IPS-18c (cell line): ENCODE measurements around the gene TFCP2L1.
"Not testable (repeated sequence)": the region's sequence is repeated elsewhere in the genome, so short reads cannot be mapped to it uniquely, and the experiment has no call there.

Experiments used
- H3K4me3 ChIP-seq: 2 replicates; pipeline ENCODE4 v1.7.0; 2013; ENCODE audit warnings: low read depth, mild to moderate bottlenecking, low read length, moderate library complexity; ENCODE audit not compliant: insufficient read depth
- H3K9me3 ChIP-seq: one replicate; pipeline ENCODE4 v1.6.1; 2013; ENCODE audit warnings: mild to moderate bottlenecking, low read length, moderate library complexity; ENCODE audit not compliant: control insufficient read depth, insufficient read depth

Gene TFCP2L1

DNA sequence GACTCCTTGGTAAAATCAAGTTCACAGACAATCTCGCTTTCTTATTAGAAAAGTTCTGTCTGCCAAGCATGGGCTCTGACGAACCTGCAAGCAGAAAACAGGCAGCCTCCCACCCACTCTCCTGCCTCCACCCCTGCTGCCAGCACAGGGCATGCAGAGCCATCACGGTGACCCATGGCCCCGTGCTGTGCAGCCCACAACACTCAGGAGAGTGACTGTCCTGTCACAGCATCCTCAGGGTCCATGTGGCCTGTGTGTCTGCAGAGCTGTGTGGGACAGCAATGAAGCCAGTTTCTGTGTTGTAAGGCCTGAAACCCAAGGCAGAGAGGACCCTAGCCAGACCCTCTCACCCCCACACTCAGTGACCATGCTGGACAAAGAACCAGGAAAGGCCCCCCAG is 46.2 kb downstream of the TFCP2L1 start:
- H3K9me3 ChIP-seq = no peaks in the 10 kb centered on the region
- no peak overlapping the region for H3K4me3 ChIP-seq

GRCh38 chr2:121237980-121238665 is 46.9 kb downstream of the TFCP2L1 start:
- no peaks in the 10 kb centered on the region for H3K9me3 ChIP-seq
- H3K4me3 ChIP-seq = no peak overlapping the region

DNA sequence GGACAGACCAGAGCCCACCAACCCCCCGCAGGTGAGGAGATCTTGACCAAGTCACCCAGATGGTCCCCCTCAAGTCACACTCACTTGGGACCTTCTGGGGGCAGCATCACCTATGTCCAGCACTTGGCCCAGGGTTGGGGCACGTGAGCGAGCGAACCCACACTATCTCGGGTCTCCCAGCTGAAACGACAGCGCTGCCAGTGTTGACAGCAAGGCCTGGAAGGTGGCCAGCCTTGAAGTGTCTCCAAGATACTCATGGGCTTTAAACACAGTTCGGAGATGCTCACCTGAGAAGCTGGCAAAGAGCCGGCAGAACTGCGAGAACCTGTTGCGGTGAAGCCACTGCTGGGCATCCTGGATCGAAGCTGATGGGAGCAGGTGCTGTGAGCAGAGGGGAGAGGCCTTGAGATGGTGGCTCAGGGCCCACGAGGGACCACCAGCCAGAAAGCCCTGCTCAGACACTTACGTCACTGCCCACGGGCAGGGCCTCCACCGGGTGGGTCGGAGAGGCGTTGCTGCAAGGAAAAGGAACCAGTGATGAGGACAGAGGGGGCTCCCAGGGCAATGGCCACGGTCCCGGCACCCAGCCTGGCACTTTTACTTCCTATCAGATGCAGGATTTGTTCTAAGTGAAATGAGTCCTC is 47.5 kb downstream of the TFCP2L1 start:
- Histone ChIP-seq H3K4me3 (no peak overlapping the region), H3K9me3 (no peaks in the 10 kb centered on the region)

DNA sequence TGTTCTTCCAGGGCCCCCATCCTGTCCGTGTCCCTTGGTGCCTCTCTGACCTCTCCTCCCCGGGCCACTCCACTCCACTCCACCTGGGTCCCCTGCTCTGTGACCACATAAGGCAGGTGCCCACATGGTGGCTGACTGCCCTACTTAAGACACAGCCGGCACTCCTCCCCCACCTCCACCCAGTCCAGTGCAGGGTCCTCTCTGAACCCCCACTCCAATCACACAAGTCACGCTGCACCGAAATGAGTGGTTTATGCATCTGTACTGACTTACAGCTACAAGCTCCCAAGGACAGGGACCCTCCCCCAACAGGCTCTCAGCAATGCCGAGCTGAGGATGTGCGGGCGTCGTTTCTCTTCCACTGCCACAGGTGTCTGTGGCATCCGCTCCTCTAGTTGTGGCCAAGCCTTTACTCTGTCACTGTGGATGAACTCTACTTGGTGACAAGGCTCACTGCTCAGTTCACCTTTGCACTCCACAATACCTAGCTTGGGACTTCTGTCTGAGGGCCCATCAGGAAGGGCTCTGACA is 48.3 kb downstream of the TFCP2L1 start:
- Histone ChIP-seq H3K9me3 (no peaks in the 10 kb centered on the region), H3K4me3 (no peak overlapping the region)

DNA sequence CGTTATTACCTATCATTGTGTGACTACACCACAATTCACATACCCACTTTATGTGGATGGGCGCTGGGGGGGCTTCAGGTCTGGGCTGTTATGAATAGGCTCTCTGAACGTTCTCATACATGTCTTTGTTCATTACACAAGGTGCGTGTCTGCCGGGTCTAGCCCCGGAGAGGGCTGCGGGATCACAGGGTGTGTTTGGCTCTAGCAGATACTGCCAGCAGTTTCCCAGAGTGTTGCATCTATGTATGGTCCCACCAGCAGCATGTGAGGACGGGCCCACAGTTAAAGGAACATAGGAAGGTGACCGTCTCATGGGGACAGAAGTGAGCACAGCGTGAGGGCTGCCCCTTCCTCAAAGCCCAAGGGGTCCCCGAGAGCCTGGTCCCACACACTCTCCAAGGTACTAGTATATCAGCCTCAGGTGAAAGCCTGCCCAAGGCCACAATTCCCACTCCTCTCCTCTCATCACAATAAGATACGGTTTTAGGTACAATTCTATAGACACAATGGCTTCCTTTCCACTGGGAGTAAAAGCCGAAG is 48.8 kb downstream of the TFCP2L1 start:
- Histone ChIP-seq H3K4me3 (no peak overlapping the region), H3K9me3 (no peaks in the 10 kb centered on the region)

DNA sequence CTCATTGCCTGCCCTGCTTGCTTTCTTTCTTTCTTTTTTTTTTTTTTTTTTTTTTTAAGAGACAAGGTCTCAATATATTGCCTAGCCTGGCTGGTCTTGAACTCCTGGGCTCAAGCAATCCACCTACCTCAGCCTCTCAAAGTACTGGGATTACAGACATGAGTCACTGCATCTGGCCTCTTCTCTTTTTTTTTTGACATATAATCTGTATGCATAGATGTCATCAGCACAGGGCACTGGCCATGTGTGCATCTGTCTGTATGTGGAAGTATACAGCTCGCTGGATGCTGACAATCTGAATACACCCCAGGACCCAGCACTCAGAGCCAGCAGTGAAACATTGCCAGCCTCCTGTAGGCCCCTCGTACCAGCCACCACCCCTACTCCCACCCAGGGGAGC is 49.5 kb downstream of the TFCP2L1 start:
- Histone ChIP-seq H3K9me3 (no peaks in the 10 kb centered on the region), H3K4me3 (no peak overlapping the region)

- Histone ChIP-seq H3K4me3 (no peak overlapping the region), H3K9me3 (no peaks in the 10 kb centered on the region)
These were observed 50.2 kb downstream of the TFCP2L1 start for GRCh38 chr2:121234791-121235190.

DNA sequence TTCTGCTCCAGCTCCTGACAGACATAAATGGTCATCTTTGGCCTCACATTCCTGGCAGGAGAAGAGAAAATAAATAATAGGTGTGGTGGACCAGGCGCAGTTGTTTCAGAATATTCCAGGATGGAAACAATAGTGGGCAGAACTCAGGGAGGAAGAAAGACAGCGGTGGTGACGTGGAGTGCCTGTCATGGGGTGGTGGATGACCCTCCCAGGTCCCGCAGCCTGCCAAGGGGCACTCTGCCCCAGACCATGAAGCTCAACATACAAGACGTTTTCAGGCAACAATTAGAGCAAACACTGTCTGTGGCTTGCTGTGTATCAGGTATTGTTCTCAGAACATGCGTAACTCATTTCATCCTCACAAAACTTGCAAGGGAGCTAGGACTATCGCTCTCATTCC is 50.9 kb downstream of the TFCP2L1 start:
- no peaks in the 10 kb centered on the region for H3K9me3 ChIP-seq
- H3K4me3 ChIP-seq = no peak overlapping the region

GRCh38 chr2:121233486-121234110 is 51.4 kb downstream of the TFCP2L1 start:
- H3K4me3 ChIP-seq = no peak overlapping the region
- no peaks in the 10 kb centered on the region for H3K9me3 ChIP-seq

- Histone ChIP-seq H3K4me3 (no peak overlapping the region), H3K9me3 (no peaks in the 10 kb centered on the region)
These were observed 52.3 kb downstream of the TFCP2L1 start for GRCh38 chr2:121232626-121233265.

DNA sequence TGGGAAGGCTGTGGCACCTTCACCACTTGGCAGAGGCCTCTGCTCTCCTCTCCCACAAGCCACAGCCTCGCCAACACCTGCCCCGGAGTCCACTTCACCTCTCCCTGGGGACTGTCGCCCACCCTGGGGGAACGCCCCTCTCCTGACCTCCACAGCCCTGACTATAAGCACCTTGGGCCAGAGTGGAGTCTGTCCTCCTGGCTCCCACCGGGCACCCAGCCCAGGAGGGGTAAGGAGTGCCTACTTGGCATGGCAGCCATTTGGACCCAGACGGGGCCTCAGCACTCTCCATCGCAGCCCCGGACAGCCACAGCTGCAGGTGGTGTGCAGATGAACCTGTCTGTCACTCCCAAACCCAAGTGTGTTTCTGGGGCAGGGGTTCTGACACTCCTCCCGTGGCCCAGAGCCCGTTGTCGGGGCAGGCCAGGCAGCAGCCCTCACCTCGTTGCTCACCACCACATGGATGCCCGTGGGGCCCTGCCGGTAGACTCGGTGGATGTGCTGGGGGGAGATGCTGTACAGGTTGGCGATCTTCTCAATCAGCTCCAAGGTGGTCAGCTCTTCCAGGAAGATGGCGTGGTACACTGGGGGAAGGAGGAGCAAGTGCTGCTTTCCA is 53.5 kb downstream of the TFCP2L1 start:
- H3K9me3 ChIP-seq = no peaks in the 10 kb centered on the region
- H3K4me3 ChIP-seq = no peak overlapping the region

GRCh38 chr2:121228521-121228920 is 56.5 kb downstream of the TFCP2L1 start:
- no peak overlapping the region for H3K4me3 ChIP-seq
- no peaks in the 10 kb centered on the region for H3K9me3 ChIP-seq

GRCh38 chr2:121227381-121228144 is 57.4 kb downstream of the TFCP2L1 start:
- not testable (repeated sequence) for H3K4me3 ChIP-seq, H3K9me3 ChIP-seq

DNA sequence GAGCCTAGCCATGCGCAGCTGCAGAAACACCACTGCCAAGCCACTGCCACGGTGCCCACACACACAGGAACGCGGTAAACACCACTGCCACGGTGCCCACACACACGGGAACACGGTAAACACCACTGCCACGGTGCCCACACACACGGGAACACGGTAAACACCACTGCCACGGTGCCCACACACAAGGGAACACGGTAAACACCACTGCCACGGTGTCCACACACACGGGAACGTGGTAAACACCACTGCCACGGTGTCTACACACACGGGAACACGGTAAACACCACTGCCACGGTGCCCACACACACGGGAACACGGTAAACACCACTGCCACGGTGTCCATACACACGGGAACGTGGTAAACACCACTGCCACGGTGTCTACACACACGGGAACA is 59.3 kb downstream of the TFCP2L1 start:
- not testable (repeated sequence) for H3K9me3 ChIP-seq, H3K4me3 ChIP-seq

GRCh38 chr2:121220995-121221394 is 64.0 kb downstream of the TFCP2L1 start:
- no peaks in the 10 kb centered on the region for H3K9me3 ChIP-seq
- no peak overlapping the region for H3K4me3 ChIP-seq

DNA sequence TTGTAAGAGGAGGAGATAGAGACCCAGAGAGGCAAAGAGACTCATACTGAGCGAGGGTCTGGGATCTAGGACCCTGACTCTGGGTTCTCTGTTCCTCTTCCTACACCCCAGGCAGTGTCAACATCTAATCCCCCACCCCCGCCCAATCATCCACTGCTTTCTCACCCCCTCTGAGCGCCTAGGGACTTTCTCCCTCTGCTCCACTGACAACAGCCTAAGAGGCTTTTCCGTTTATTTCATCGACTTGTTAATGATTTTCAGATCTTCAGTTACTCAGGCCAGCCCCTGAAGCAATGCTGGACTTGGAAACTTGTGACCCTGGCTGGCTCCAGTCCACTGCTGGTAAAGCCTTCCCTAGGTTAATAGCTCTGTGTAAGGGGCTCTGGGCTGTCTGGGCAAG is 65.1 kb downstream of the TFCP2L1 start:
- H3K4me3 ChIP-seq = no peak overlapping the region
- H3K9me3 ChIP-seq = no peaks in the 10 kb centered on the region
